H9 (cell line): ENCODE data around the gene ZNF691. TPM values are rescaled to one million over a fixed set of nuclear protein-coding genes. Genes with fewer than 3 reads are reported as not detected.

Experiments used
- DNase-seq: peaks from one replicate; pipeline ENCODE4 v3.0.0-alpha.2; 2017
- H2AFZ ChIP-seq: one replicate; pipeline ENCODE4 v1.6.1; 2013; ENCODE audit warnings: mild to moderate bottlenecking, low read length, control low read depth, moderate library complexity
- H2AK5ac ChIP-seq: 2 replicates; pipeline ENCODE4 v1.6.1; 2013; ENCODE audit warnings: low read length, control low read depth, mixed read lengths; ENCODE audit not compliant: insufficient read length
- H2BK120ac ChIP-seq: one replicate; pipeline ENCODE4 v1.6.1; 2013; ENCODE audit warnings: low read depth, mild to moderate bottlenecking, low read length, control low read depth, inconsistent platforms; ENCODE audit not compliant: poor library complexity, severe bottlenecking
- H2BK12ac ChIP-seq: 2 replicates; pipeline ENCODE4 v1.6.1; 2013; ENCODE audit warnings: low read length, control low read depth, mixed read lengths, low read depth; ENCODE audit not compliant: insufficient read length
- H2BK15ac ChIP-seq: 2 replicates; pipeline ENCODE4 v1.6.1; 2013; ENCODE audit warnings: low read depth, low read length, control low read depth
- H2BK20ac ChIP-seq: one replicate; pipeline ENCODE4 v1.6.1; 2013; ENCODE audit warnings: low read depth, mild to moderate bottlenecking, low read length, control low read depth, inconsistent platforms; ENCODE audit not compliant: poor library complexity, severe bottlenecking
- H2BK5ac ChIP-seq: 2 replicates; pipeline ENCODE4 v1.6.1; 2013; ENCODE audit warnings: low read length, control low read depth, mixed read lengths; ENCODE audit not compliant: insufficient read length
- H3K14ac ChIP-seq: 2 replicates; pipeline ENCODE4 v1.6.1; 2013; ENCODE audit warnings: low read length, control low read depth; ENCODE audit not compliant: insufficient read depth
- H3K18ac ChIP-seq: 2 replicates; pipeline ENCODE4 v1.6.1; 2013; ENCODE audit warnings: low read depth, mild to moderate bottlenecking, mixed read lengths, low read length, control low read depth; ENCODE audit not compliant: insufficient read length
- H3K23ac ChIP-seq: 2 replicates; pipeline ENCODE4 v1.6.1; 2013; ENCODE audit warnings: low read length, control low read depth, mixed read lengths, low read depth; ENCODE audit not compliant: insufficient read length
- H3K23me2 ChIP-seq: 2 replicates; pipeline ENCODE4 v1.6.1; 2013; ENCODE audit warnings: low read depth, mild to moderate bottlenecking, mixed read lengths, low read length, control low read depth; ENCODE audit not compliant: insufficient read length, poor library complexity, severe bottlenecking
- H3K27ac ChIP-seq: 2 replicates; pipeline ENCODE4 v1.5.1; 2013; ENCODE audit warnings: low read length, control low read depth, mixed read lengths, low read depth; ENCODE audit not compliant: insufficient read length
- H3K27me3 ChIP-seq: 2 replicates; pipeline ENCODE4 v1.6.1; 2013; ENCODE audit warnings: low read length, control low read depth, inconsistent platforms; ENCODE audit not compliant: insufficient read depth
- H3K4ac ChIP-seq: 2 replicates; pipeline ENCODE4 v1.6.1; 2013; ENCODE audit warnings: low read depth, mild to moderate bottlenecking, control low read depth, inconsistent platforms, low read length, moderate library complexity
- H3K4me1 ChIP-seq: 2 replicates; pipeline ENCODE4 v1.6.1; 2013; ENCODE audit warnings: low read length, control low read depth, inconsistent platforms; ENCODE audit not compliant: insufficient read depth
- H3K4me2 ChIP-seq: 2 replicates; pipeline ENCODE4 v1.6.1; 2013; ENCODE audit warnings: low read length, control low read depth, mixed read lengths; ENCODE audit not compliant: insufficient read length, insufficient read depth
- H3K56ac ChIP-seq: 2 replicates; pipeline ENCODE4 v1.6.1; 2013; ENCODE audit warnings: low read depth, mild to moderate bottlenecking, mixed read lengths, low read length, control low read depth; ENCODE audit not compliant: insufficient read length
- H3K79me1 ChIP-seq: 2 replicates; pipeline ENCODE4 v1.6.1; 2013; ENCODE audit warnings: low read depth, mild to moderate bottlenecking, moderate library complexity, low read length, control low read depth, inconsistent platforms; ENCODE audit not compliant: insufficient read depth, poor library complexity, severe bottlenecking
- H3K79me2 ChIP-seq: 2 replicates; pipeline ENCODE4 v1.6.1; 2013; ENCODE audit warnings: low read length, control low read depth, inconsistent platforms; ENCODE audit not compliant: insufficient read depth
- H3K9ac ChIP-seq: 2 replicates; pipeline ENCODE4 v1.6.1; 2013; ENCODE audit warnings: low read length, control low read depth, mixed read lengths; ENCODE audit not compliant: insufficient read length; ENCODE audit errors: extremely low read depth
- H3K9me3 ChIP-seq: one replicate; pipeline ENCODE4 v1.6.1; 2013; ENCODE audit warnings: low read depth, low read length, inconsistent platforms; ENCODE audit not compliant: control insufficient read depth
- H3T11ph ChIP-seq: one replicate; pipeline ENCODE4 v1.6.1; 2013; ENCODE audit warnings: mild to moderate bottlenecking, low read length, control low read depth, inconsistent platforms
- H4K20me1 ChIP-seq: one replicate; pipeline ENCODE4 v1.6.1; 2013; ENCODE audit not compliant: control insufficient read depth, insufficient read length, insufficient read depth
- H4K5ac ChIP-seq: 2 replicates; pipeline ENCODE4 v1.6.1; 2013; ENCODE audit warnings: low read depth, mild to moderate bottlenecking, mixed read lengths, low read length, control low read depth; ENCODE audit not compliant: insufficient read length
- H4K8ac ChIP-seq: replicated peaks from 2 replicates; pipeline ENCODE4 v1.6.1; 2013; ENCODE audit warnings: low read length, control low read depth, mixed read lengths, low read depth; ENCODE audit not compliant: insufficient read length
- H4K91ac ChIP-seq: 2 replicates; pipeline ENCODE4 v1.6.1; 2013; ENCODE audit warnings: low read depth, mild to moderate bottlenecking, moderate library complexity, mixed read lengths, low read length, control low read depth; ENCODE audit not compliant: insufficient read length
- H3K27ac Mint-ChIP-seq, 3 experiments: 2 replicates in 2 of 3; 3 replicates in 1 of 3; pipeline ENCODE4 v1.8.0; 2020 to 2021; ENCODE audit warnings: mixed read lengths in 3 of 3, mild to moderate bottlenecking in 1 of 3, moderate library complexity in 1 of 3
- H3K27me3 Mint-ChIP-seq: 2 replicates; pipeline ENCODE4 v1.8.0; 2021; ENCODE audit warnings: low read depth, mild to moderate bottlenecking, moderate library complexity, mixed read lengths
- H3K36me3 Mint-ChIP-seq, 3 experiments: 2 replicates in 2 of 3; 3 replicates in 1 of 3; pipeline ENCODE4 v1.8.0; 2020 to 2021; ENCODE audit warnings: low read depth in 3 of 3, mixed read lengths in 3 of 3; ENCODE audit not compliant: insufficient read depth in 1 of 3
- H3K4me1 Mint-ChIP-seq, 2 experiments: 2 replicates each; pipeline ENCODE4 v1.8.0; 2020; ENCODE audit warnings: mixed read lengths in 2 of 2
- H3K4me3 Mint-ChIP-seq, 2 experiments: 2 replicates in 1 of 2; 3 replicates in 1 of 2; pipeline ENCODE4 v1.8.0; 2020 to 2021; ENCODE audit warnings: mild to moderate bottlenecking in 2 of 2, mixed read lengths in 2 of 2, moderate library complexity in 1 of 2
- H3K9me3 Mint-ChIP-seq, 2 experiments: 2 replicates in 1 of 2; 3 replicates in 1 of 2; pipeline ENCODE4 v1.8.0; 2020; ENCODE audit warnings: mild to moderate bottlenecking in 2 of 2, mixed read lengths in 2 of 2, moderate library complexity in 1 of 2
- WGBS: extraction: QIAGEN DNeasy Blood & Tissue Kit; methylation state at CpG from one replicate; pipeline ENCODE4 v1.1.7; 2013; ENCODE audit warnings: missing lambda C conversion rate, low lambda C conversion rate, mixed read lengths; ENCODE audit not compliant: insufficient read length; ENCODE audit errors: extremely low coverage; 5-methylcytosine and 5-hydroxymethylcytosine counted together
- total RNA-seq: library from RNA; stranded (reverse); gene quantifications from 2 replicates; pipeline ENCODE4 v1.2.1, GENCODE V29; 2021
- TF ChIP-seq, protein P1 (sequence below): fragments of 200-600 bp; sonication (generic); conservative IDR thresholded peaks from 3 replicates; pipeline ENCODE4 v1.8.0; 2021; ENCODE audit warnings: antibody characterized with exemption, mild to moderate bottlenecking

The ZNF691 gene
- total RNA-seq, 1 experiment from 2014 or later: 20.1 TPM

DNA sequence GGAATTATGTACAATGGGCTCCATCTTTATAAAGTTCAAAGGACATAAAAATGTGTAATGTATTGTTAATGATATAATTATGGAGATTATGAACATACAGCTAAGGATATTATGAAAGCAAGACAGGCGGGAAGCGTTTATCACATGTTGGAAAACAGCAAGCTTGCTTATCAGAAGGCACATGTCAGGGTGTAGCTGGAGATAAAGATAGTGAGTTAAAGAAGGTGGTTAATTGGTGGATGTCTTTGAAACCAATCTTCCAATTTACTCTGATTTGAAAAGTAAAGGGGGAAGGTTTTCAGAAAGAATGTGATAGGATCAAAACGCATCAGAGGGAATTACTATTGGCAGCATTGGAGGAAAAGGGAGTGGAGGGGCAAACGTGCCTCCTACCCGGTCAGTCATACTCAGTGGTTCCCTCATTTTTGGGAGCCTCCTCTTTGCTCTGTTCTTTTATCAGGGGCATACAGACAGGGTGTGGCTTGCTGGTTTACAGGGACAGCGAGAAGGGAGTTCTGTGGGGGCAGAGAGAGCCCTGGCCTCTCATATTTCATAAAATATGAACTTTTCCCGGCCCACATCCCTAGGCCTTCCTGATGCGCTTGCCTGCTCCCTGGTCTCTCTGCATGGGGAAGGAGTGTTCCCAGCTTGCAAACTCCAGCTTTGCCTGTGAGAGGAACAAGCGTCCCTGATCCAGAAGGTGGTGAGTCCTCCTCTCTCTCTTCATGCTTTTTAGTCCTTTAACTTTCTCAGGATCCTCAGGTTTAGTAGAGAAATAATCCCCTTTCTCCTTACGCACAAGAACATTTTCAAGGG is 21.2 kb upstream of the ZNF691 start:
- H3K18ac ChIP-seq: no peak overlapping the region
- no peaks in the 10 kb centered on the region; a peak in 1 of 7 replicates for H3K36me3 Mint-ChIP-seq

More for the DNA sequence above, 21.2 kb upstream of the ZNF691 start:
- WGBS: no CpG with 5 or more reads among the region's 10 CpGs
- no peak overlapping the region for H4K5ac ChIP-seq
- H3K23ac ChIP-seq: no peak overlapping the region
- H3K23me2 ChIP-seq: no peaks in the 10 kb centered on the region
- no peaks in the 10 kb centered on the region for H3K27me3 ChIP-seq
- no peak overlapping the region for H3K56ac ChIP-seq
- no peak overlapping the region for H3K9ac ChIP-seq
- no peak overlapping the region for H2AK5ac ChIP-seq
- no peaks in the 10 kb centered on the region for H4K20me1 ChIP-seq
- no peak overlapping the region for H3K27ac ChIP-seq
- H3T11ph ChIP-seq: no peak overlapping the region
- H2BK15ac ChIP-seq: no peak overlapping the region
- H3K14ac ChIP-seq: no peak overlapping the region
- TF ChIP-seq, protein P1, sequence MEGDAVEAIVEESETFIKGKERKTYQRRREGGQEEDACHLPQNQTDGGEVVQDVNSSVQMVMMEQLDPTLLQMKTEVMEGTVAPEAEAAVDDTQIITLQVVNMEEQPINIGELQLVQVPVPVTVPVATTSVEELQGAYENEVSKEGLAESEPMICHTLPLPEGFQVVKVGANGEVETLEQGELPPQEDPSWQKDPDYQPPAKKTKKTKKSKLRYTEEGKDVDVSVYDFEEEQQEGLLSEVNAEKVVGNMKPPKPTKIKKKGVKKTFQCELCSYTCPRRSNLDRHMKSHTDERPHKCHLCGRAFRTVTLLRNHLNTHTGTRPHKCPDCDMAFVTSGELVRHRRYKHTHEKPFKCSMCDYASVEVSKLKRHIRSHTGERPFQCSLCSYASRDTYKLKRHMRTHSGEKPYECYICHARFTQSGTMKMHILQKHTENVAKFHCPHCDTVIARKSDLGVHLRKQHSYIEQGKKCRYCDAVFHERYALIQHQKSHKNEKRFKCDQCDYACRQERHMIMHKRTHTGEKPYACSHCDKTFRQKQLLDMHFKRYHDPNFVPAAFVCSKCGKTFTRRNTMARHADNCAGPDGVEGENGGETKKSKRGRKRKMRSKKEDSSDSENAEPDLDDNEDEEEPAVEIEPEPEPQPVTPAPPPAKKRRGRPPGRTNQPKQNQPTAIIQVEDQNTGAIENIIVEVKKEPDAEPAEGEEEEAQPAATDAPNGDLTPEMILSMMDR: no peak
- H3K4me2 ChIP-seq: no peak overlapping the region
- H3K4me1 ChIP-seq: no peaks in the 10 kb centered on the region; the same call in 1 of the 2 replicates
- no peak for DNase-seq
- H3K4me3 Mint-ChIP-seq: no peak overlapping the region
- H3K27me3 Mint-ChIP-seq: no peaks in the 10 kb centered on the region
- no peak overlapping the region for H3K4ac ChIP-seq
- no peak overlapping the region for H4K91ac ChIP-seq
- no peak overlapping the region for H2BK120ac ChIP-seq
- no peak overlapping the region for H2BK20ac ChIP-seq
- no peaks in the 10 kb centered on the region; the same call in 1 of the 2 replicates for H3K79me2 ChIP-seq
- peak overlapping the region in 1 of 3 experiments; percentile 40; a peak in 2 of 7 replicates for H3K27ac Mint-ChIP-seq
- no peaks in the 10 kb centered on the region for H3K79me1 ChIP-seq
- H2BK12ac ChIP-seq: no peak overlapping the region
- no peaks in the 10 kb centered on the region for H3K9me3 ChIP-seq
- no peaks in the 10 kb centered on the region for H3K9me3 Mint-ChIP-seq
- no peak overlapping the region for H2BK5ac ChIP-seq
- no peak overlapping the region for H2AFZ ChIP-seq
- no peak overlapping the region for H4K8ac ChIP-seq
- H3K4me1 Mint-ChIP-seq: peaks cover 17% of the 10 kb centered on the region in 2 experiments
